Endothelial cell (in vitro differentiated cells): ENCODE data around the gene PTPN1. TPM values are rescaled to one million over a fixed set of nuclear protein-coding genes. Genes with fewer than 3 reads are reported as not detected.
A peak's percentile ranks its signal among the peaks of the same experiment; 100 is the strongest.

Source experiments
- DNase-seq: peaks from one replicate; pipeline ENCODE4 v3.0.0; 2021; ENCODE audit warnings: low spot score
- H3K27ac Mint-ChIP-seq: one replicate; pipeline ENCODE4 v1.8.0; 2021; ENCODE audit warnings: mixed read lengths, inconsistent platforms; ENCODE audit not compliant: unreplicated experiment
- H3K27me3 Mint-ChIP-seq: one replicate; pipeline ENCODE4 v1.8.0; 2021; ENCODE audit warnings: mild to moderate bottlenecking, moderate library complexity, mixed read lengths, inconsistent platforms; ENCODE audit not compliant: unreplicated experiment
- H3K36me3 Mint-ChIP-seq: one replicate; pipeline ENCODE4 v1.8.0; 2021; ENCODE audit warnings: mild to moderate bottlenecking, low read depth, mixed read lengths, inconsistent platforms; ENCODE audit not compliant: unreplicated experiment
- H3K4me1 Mint-ChIP-seq: one replicate; pipeline ENCODE4 v1.8.0; 2021; ENCODE audit warnings: mild to moderate bottlenecking, mixed read lengths, inconsistent platforms; ENCODE audit not compliant: unreplicated experiment
- H3K4me3 Mint-ChIP-seq: one replicate; pipeline ENCODE4 v1.8.0; 2021; ENCODE audit warnings: mild to moderate bottlenecking, mixed read lengths, inconsistent platforms; ENCODE audit not compliant: unreplicated experiment
- H3K9me3 Mint-ChIP-seq: one replicate; pipeline ENCODE4 v1.8.0; 2021; ENCODE audit warnings: mixed read lengths, inconsistent platforms; ENCODE audit not compliant: unreplicated experiment
- total RNA-seq: library from RNA; stranded (reverse); fragmentation: NEBNext Ultra II Directional; extraction: Animal tissue kit (Norgen Biotek cat#: 25700); gene quantifications from one replicate; pipeline ENCODE4 v1.2.1, GENCODE V29; 2021; ENCODE audit not compliant: unreplicated experiment
- TF ChIP-seq, protein P1 (sequence below): fragments of 200-600 bp; sonication (generic); IDR thresholded peaks from one replicate; pipeline ENCODE4 v1.5.0; 2021; ENCODE audit warnings: antibody characterized with exemption; ENCODE audit not compliant: unreplicated experiment

The PTPN1 gene
- total RNA-seq, 1 donor from 2014 or later: 46.0 TPM

DNA sequence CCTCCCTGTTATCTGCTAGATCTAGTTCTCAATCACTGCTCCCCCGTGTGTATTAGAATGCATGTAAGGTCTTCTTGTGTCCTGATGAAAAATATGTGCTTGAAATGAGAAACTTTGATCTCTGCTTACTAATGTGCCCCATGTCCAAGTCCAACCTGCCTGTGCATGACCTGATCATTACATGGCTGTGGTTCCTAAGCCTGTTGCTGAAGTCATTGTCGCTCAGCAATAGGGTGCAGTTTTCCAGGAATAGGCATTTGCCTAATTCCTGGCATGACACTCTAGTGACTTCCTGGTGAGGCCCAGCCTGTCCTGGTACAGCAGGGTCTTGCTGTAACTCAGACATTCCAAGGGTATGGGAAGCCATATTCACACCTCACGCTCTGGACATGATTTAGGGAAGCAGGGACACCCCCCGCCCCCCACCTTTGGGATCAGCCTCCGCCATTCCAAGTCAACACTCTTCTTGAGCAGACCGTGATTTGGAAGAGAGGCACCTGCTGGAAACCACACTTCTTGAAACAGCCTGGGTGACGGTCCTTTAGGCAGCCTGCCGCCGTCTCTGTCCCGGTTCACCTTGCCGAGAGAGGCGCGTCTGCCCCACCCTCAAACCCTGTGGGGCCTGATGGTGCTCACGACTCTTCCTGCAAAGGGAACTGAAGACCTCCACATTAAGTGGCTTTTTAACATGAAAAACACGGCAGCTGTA, 73.4 kb downstream of the PTPN1 start:
- no peak for DNase-seq
- TF ChIP-seq, protein P1, sequence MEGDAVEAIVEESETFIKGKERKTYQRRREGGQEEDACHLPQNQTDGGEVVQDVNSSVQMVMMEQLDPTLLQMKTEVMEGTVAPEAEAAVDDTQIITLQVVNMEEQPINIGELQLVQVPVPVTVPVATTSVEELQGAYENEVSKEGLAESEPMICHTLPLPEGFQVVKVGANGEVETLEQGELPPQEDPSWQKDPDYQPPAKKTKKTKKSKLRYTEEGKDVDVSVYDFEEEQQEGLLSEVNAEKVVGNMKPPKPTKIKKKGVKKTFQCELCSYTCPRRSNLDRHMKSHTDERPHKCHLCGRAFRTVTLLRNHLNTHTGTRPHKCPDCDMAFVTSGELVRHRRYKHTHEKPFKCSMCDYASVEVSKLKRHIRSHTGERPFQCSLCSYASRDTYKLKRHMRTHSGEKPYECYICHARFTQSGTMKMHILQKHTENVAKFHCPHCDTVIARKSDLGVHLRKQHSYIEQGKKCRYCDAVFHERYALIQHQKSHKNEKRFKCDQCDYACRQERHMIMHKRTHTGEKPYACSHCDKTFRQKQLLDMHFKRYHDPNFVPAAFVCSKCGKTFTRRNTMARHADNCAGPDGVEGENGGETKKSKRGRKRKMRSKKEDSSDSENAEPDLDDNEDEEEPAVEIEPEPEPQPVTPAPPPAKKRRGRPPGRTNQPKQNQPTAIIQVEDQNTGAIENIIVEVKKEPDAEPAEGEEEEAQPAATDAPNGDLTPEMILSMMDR: no peak
- H3K27me3 Mint-ChIP-seq: no peaks in the 10 kb centered on the region
- peaks cover 9% of the 10 kb centered on the region for H3K4me1 Mint-ChIP-seq
- H3K36me3 Mint-ChIP-seq: peaks cover 42% of the 10 kb centered on the region
- H3K27ac Mint-ChIP-seq: no peak overlapping the region
- peak overlapping the region; percentile 4 for H3K4me3 Mint-ChIP-seq
- no peaks in the 10 kb centered on the region for H3K9me3 Mint-ChIP-seq

DNA sequence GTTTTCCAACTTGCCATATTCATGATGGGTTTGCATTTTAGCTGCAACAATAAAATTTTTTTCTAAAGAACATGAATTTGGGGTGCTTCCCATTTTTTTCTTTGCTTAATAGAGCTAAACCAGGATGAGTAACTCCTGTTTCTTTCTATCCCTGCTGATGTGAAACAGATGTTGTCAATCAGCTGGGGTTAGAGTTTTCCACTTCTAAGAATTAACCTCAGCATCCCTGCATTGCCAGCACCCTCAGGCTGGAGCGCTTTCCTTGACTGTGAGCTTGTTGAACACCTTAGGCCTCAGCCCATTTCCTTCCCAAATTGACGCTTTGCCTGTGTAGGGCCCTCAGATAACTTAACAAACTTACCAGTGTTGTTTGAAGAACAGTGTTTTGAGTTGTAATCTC, 74.5 kb downstream of the PTPN1 start:
- Mint-ChIP-seq H3K4me1 (peaks cover 2% of the 10 kb centered on the region), H3K9me3 (no peaks in the 10 kb centered on the region), H3K27ac (no peak overlapping the region), H3K36me3 (peaks cover 32% of the 10 kb centered on the region), H3K27me3 (no peaks in the 10 kb centered on the region), H3K4me3 (no peak overlapping the region)
- TF ChIP-seq, protein P1: no peak
- DNase-seq: no peak

DNA sequence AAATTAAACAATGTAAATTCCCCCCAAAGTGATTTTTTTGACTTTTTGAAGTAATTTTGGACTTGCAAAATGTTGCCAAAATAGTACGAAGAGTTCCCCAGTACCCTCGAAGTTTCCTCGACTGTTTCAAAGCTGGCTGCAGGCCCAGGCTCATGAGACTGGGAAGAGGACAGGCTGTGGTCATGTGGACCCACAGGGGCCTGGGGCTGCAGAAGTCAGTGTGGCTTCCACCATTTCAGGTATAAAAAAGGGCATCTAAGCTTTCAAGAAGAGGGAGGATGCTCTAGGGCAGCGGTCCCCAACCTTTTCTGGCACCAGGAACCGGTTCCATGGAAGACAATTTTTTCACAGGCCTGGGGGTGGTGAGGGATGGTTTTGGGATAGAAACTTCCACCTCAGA, 75.0 kb downstream of the PTPN1 start:
- Mint-ChIP-seq H3K4me3 (no peak overlapping the region), H3K36me3 (peaks cover 27% of the 10 kb centered on the region), H3K27ac (no peak overlapping the region), H3K4me1 (no peaks in the 10 kb centered on the region), H3K27me3 (no peaks in the 10 kb centered on the region), H3K9me3 (no peaks in the 10 kb centered on the region)
- no peak for DNase-seq
- TF ChIP-seq, protein P1: no peak

DNA sequence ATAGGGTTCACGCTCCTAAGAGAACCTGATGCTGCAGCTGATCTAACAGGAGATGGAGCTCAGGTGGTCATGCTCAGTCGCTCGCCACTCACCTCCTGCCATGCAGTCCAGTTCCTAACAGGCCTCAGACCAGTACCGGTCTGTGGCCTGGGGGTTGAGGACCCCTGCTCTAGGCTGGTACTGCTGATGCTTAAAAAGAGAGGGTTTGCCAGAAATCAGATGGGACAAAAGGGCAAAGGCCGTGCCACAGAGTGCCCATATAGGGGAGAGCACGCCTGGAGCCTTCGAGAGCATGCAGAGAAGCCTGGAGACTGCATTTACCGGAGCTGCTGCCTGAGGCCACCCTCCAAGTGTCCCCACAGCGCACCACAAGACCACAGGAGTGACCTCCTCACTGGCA, 75.5 kb downstream of the PTPN1 start:
- H3K27me3 Mint-ChIP-seq: no peaks in the 10 kb centered on the region
- H3K27ac Mint-ChIP-seq: no peak overlapping the region

More for the DNA sequence above, 75.5 kb downstream of the PTPN1 start:
- no peaks in the 10 kb centered on the region for H3K4me1 Mint-ChIP-seq
- peak overlapping the region; percentile 44 for H3K4me3 Mint-ChIP-seq
- TF ChIP-seq, protein P1: no peak
- H3K9me3 Mint-ChIP-seq: no peaks in the 10 kb centered on the region
- peaks cover 23% of the 10 kb centered on the region for H3K36me3 Mint-ChIP-seq
- DNase-seq: no peak
